A673 (cell line): Measurements from ENCODE around the gene PPOX. TPM values are rescaled to one million over a fixed set of nuclear protein-coding genes. Genes with fewer than 3 reads are reported as not detected.

Experiments
- BruUV-seq: library from RNA; stranded (reverse); fragments of 400-500 nt; replicated peaks from 2 replicates; lab custom pipeline; 2021; lab: Mats Ljungman, UMichigan
- CTCF ChIA-PET: fragments of 300-600 bp; sonication (Branson Sonifier 250); formaldehyde crosslinking; loops from one replicate; lab custom pipeline; 2022; ENCODE audit warnings: antibody characterized with exemption; lab: Charles Lee
- POLR2A ChIA-PET: fragments of 300-600 bp; sonication (Branson Sonifier 250); formaldehyde crosslinking; loops from one replicate; lab custom pipeline; 2022; ENCODE audit warnings: antibody characterized with exemption; ENCODE audit not compliant: low non-redundant PET; lab: Charles Lee
- DNase-seq: peaks from one replicate; pipeline ENCODE4 v3.0.0-alpha.2; 2015; ENCODE audit warnings: low spot score
- H3K27ac ChIP-seq: fragments of 200-600 bp; sonication (generic); 2 replicates; pipeline ENCODE4 v1.5.1; 2016; ENCODE audit warnings: mixed run types, low read depth, mild to moderate bottlenecking, mixed read lengths, antibody characterized with exemption, low read length; ENCODE audit not compliant: poor library complexity, severe bottlenecking
- H3K27me3 ChIP-seq: fragments of 200-600 bp; sonication (generic); replicated peaks from 2 replicates; pipeline ENCODE4 v1.6.1; 2017; ENCODE audit warnings: mixed run types, low read depth, mild to moderate bottlenecking, mixed read lengths, antibody characterized with exemption, low read length; ENCODE audit not compliant: insufficient read depth, poor library complexity
- H3K36me3 ChIP-seq: fragments of 200-600 bp; sonication (generic); 2 replicates; pipeline ENCODE4 v1.6.1; 2016; ENCODE audit warnings: mixed run types, mild to moderate bottlenecking, mixed read lengths, antibody characterized with exemption, low read length; ENCODE audit not compliant: insufficient read depth, poor library complexity, severe bottlenecking
- H3K4me1 ChIP-seq: fragments of 200-600 bp; sonication (generic); 2 replicates; pipeline ENCODE4 v1.6.1; 2017; ENCODE audit warnings: mixed run types, mild to moderate bottlenecking, mixed read lengths, antibody characterized with exemption, low read length; ENCODE audit not compliant: insufficient read depth, poor library complexity, severe bottlenecking
- H3K4me3 ChIP-seq: fragments of 200-600 bp; sonication (generic); 2 replicates; pipeline ENCODE4 v1.5.1; 2016; ENCODE audit warnings: low read depth, mixed run types, mild to moderate bottlenecking, mixed read lengths, low read length; ENCODE audit not compliant: poor library complexity, severe bottlenecking
- H3K9me3 ChIP-seq: fragments of 200-600 bp; sonication (generic); 2 replicates; pipeline ENCODE4 v1.6.1; 2016; ENCODE audit warnings: mixed run types, low read depth, mild to moderate bottlenecking, mixed read lengths, antibody characterized with exemption, low read length; ENCODE audit not compliant: poor library complexity, severe bottlenecking
- CTCF ChIP-seq: fragments of 300-800, 200-600 bp; sonication (generic); conservative IDR thresholded peaks from 2 replicates; pipeline ENCODE4 v1.5.1; 2017; ENCODE audit warnings: low read depth, mild to moderate bottlenecking, antibody characterized with exemption, low read length, moderate library complexity, mixed read lengths
- EZH2 ChIP-seq: fragments of 200-600 bp; sonication (generic); IDR thresholded peaks from 2 replicates; pipeline ENCODE4 v1.6.1; 2017; ENCODE audit warnings: borderline replicate concordance, low read depth, mild to moderate bottlenecking, mixed read lengths, antibody characterized with exemption, low read length; ENCODE audit not compliant: poor library complexity, severe bottlenecking
- intact Hi-C: fragments of 100-400 bp; cut with micrococcal nuclease; formaldehyde crosslinking; loops from one replicate; pipeline ENCODE4 v1.10.0; 2022; ENCODE audit not compliant: unreplicated experiment
- total RNA-seq: library from RNA; stranded (reverse); gene quantifications from 2 replicates; pipeline ENCODE4 v1.2.3, GENCODE V29; 2021

PPOX gene
- total RNA-seq, 1 experiment from 2014 or later = 25.2 TPM

GRCh38 chr1:161217831-161218230, 51.6 kb downstream of the PPOX start:
- TF ChIP-seq EZH2 = no peak
- no peak for TF ChIP-seq CTCF
- no TSS peak for BruUV-seq
- Histone ChIP-seq H3K4me3 (no peak overlapping the region), H3K27me3 (no peaks in the 10 kb centered on the region), H3K36me3 (peaks cover 22% of the 10 kb centered on the region), H3K9me3 (no peaks in the 10 kb centered on the region), H3K4me1 (no peaks in the 10 kb centered on the region), H3K27ac (no peak overlapping the region)
- intact Hi-C loops = no loop called here
- CTCF ChIA-PET = no interaction called here
- POLR2A ChIA-PET = interaction anchor here (0.9 kb wide), 1 partner anchor 16 kb away, joined by 4 read pairs; the partner anchor contains the start of gene NDUFS2
- no peak for DNase-seq

DNA sequence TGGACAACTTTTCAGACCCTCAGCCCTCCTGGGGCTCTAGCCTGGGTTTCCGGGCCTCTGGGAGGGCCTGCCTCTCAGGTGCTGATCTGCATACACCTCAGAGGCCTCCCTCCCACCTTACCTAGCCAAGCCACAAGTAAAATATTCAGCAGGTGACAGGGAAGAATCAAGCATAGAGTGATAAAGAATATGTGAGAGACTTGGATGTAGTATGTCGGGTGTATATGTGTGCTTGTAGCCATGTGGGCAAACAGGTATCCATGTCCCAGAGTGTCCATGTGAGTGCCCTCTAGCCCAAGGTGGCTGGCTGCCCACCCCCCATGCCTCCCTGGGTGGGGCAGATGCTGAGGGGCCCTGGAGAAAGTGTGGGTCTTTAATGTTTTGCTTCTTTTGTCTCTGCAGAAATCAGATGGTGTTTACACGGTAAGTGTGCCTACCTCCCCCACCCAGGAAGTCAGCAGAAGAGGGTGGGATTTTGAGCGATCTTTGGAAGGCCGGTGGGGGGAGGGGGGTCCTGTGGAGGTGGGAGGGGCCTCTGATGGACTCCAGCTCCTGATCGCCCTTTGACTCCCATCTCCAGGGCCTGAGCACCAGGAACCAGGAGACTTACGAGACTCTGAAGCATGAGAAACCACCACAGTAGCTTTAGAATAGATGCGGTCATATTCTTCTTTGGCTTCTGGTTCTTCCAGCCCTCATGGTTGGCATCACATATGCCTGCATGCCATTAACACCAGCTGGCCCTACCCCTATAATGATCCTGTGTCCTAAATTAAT, 52.3 kb downstream of the PPOX start:
- H3K4me3 ChIP-seq = no peak overlapping the region
- no peak for DNase-seq
- H3K36me3 ChIP-seq = peaks cover 16% of the 10 kb centered on the region
- no peaks in the 10 kb centered on the region for H3K27me3 ChIP-seq
- no peak for TF ChIP-seq EZH2
- TF ChIP-seq CTCF = no peak
- intact Hi-C loops = no loop called here
- H3K9me3 ChIP-seq = no peaks in the 10 kb centered on the region
- POLR2A ChIA-PET = interaction anchor here (0.9 kb wide), 1 partner anchor 16 kb away, joined by 4 read pairs; the partner anchor contains the start of gene NDUFS2
- CTCF ChIA-PET = no interaction called here
- H3K27ac ChIP-seq = no peak overlapping the region
- no TSS peak for BruUV-seq
- no peaks in the 10 kb centered on the region for H3K4me1 ChIP-seq

DNA sequence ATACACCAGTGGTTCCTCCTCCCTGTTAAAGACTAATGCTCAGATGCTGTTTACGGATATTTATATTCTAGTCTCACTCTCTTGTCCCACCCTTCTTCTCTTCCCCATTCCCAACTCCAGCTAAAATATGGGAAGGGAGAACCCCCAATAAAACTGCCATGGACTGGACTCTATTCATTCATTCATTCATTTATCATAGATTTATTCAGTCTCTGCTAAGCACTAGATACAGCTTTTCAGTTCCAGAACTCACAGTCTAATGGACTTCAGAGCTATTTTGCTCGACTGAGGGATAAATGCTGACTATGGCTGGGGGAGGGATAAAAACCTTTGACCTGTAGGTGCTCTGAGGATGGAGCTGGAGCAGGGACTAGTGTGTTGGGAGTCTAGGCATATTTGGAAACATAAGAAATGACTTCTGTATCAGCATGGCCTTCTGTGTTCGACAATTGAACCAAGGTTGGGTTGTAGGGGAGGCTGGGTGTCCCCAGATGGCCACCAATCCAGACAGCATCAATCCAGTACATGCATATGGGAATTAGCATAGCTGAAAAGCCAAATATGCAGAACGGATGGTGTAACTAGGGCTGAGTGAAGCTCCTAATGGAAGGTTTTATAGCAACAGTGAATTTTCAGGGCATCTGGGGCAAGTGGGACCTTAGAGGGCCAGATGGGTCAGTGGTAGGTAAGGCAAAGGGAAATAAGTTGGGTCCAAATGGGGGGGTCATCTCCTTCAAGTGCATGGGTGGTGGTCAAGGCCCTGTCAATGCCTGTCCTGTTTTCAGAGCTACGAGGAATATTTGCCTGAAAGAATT, 53.1 kb downstream of the PPOX start:
- no TSS peak for BruUV-seq
- Histone ChIP-seq H3K9me3 (no peaks in the 10 kb centered on the region), H3K4me3 (no peak overlapping the region), H3K4me1 (no peaks in the 10 kb centered on the region), H3K36me3 (peaks cover 8% of the 10 kb centered on the region), H3K27me3 (no peaks in the 10 kb centered on the region), H3K27ac (no peak overlapping the region)
- no peak for DNase-seq
- intact Hi-C loops = no loop called here
- ChIA-PET POLR2A (no interaction called here), CTCF (no interaction called here)
- TF ChIP-seq EZH2 = no peak
- no peak for TF ChIP-seq CTCF
